Natural killer cell (primary cell): ENCODE results near the gene FGD4. TPM values are rescaled to one million over a fixed set of nuclear protein-coding genes. Genes with fewer than 3 reads are reported as not detected.

Experiments used
- ATAC-seq, 3 donors: fragments of 150-1000 bp in 2 of 3; fragments of 200-7000 bp in 1 of 3; cut with Tn5 transposase; 1 replicate in 1 of 3; 2 replicates in 2 of 3; pipeline ENCODE4 v1.10.0; 2021; ENCODE audit warnings: mild to moderate bottlenecking in 2 of 3, moderate library complexity in 2 of 3
- DNase-seq, 2 donors: peaks; one replicate each; pipeline versions ENCODE4 v3.0.0 to v3.0.0-alpha.2; 2013 to 2021; ENCODE audit warnings: mixed read lengths in 1 of 2
- H3K27ac ChIP-seq: one replicate; pipeline ENCODE4 v1.5.1; 2013; ENCODE audit warnings: mild to moderate bottlenecking, low read length
- H3K27me3 ChIP-seq: one replicate; pipeline ENCODE4 v1.6.1; 2013; ENCODE audit warnings: low read length; ENCODE audit not compliant: control insufficient read depth, insufficient read depth
- H3K36me3 ChIP-seq: one replicate; pipeline ENCODE4 v1.6.1; 2013; ENCODE audit warnings: low read length; ENCODE audit not compliant: control insufficient read depth, insufficient read depth
- H3K4me1 ChIP-seq: one replicate; pipeline ENCODE4 v1.6.1; 2013; ENCODE audit warnings: low read length; ENCODE audit not compliant: control insufficient read depth, insufficient read depth
- H3K4me3 ChIP-seq: one replicate; pipeline ENCODE4 v1.5.1; 2013; ENCODE audit warnings: low read length
- H3K9me3 ChIP-seq: one replicate; pipeline ENCODE4 v1.6.1; 2013; ENCODE audit warnings: low read length; ENCODE audit not compliant: control insufficient read depth, insufficient read depth
- H3K27ac Mint-ChIP-seq, 2 donors: one replicate each; pipeline ENCODE4 v1.8.0; 2022; ENCODE audit warnings: mild to moderate bottlenecking in 2 of 2, mixed read lengths in 2 of 2, moderate library complexity in 1 of 2
- H3K27me3 Mint-ChIP-seq, 2 donors: one replicate each; pipeline ENCODE4 v1.8.0; 2022; ENCODE audit warnings: low read depth in 2 of 2, mixed read lengths in 2 of 2
- H3K36me3 Mint-ChIP-seq: one replicate; pipeline ENCODE4 v1.8.0; 2022; ENCODE audit warnings: mixed read lengths
- H3K4me1 Mint-ChIP-seq, 2 donors: one replicate each; pipeline ENCODE4 v1.8.0; 2022; ENCODE audit warnings: mixed read lengths in 2 of 2
- H3K4me3 Mint-ChIP-seq: one replicate; pipeline ENCODE4 v1.8.0; 2022; ENCODE audit warnings: mild to moderate bottlenecking, moderate library complexity, mixed read lengths
- H3K9me3 Mint-ChIP-seq, 2 donors: one replicate each; pipeline ENCODE4 v1.8.0; 2022; ENCODE audit warnings: mixed read lengths in 2 of 2
- WGBS: methylation state at CpG from one replicate; pipeline ENCODE4 v1.1.7; 2013; ENCODE audit warnings: missing lambda C conversion rate; ENCODE audit not compliant: insufficient coverage; 5-methylcytosine and 5-hydroxymethylcytosine counted together
- intact Hi-C: fragments of 100-400 bp; cut with micrococcal nuclease; formaldehyde crosslinking; loops from one replicate; pipeline ENCODE4 v1.14.2; 2022
- total RNA-seq, 4 donors: library from RNA; stranded (reverse); fragments of 120-200 nt in 1 of 4; gene quantifications; one replicate each; pipeline versions ENCODE4 v1.2.3 to v1.2.4, GENCODE V29; 2013 to 2022
- TF ChIP-seq, protein P1 (sequence below): fragments of 200-600 bp; IDR thresholded peaks from one replicate; pipeline ENCODE4 v1.8.0; 2022; ENCODE audit warnings: antibody characterized with exemption

FGD4 gene
- total RNA-seq, 3 donors from 2014 or later (not counting 1 experiment from before 2014, with no cell fraction given) = 0.68 to 3.5 (median 2.1) TPM

DNA sequence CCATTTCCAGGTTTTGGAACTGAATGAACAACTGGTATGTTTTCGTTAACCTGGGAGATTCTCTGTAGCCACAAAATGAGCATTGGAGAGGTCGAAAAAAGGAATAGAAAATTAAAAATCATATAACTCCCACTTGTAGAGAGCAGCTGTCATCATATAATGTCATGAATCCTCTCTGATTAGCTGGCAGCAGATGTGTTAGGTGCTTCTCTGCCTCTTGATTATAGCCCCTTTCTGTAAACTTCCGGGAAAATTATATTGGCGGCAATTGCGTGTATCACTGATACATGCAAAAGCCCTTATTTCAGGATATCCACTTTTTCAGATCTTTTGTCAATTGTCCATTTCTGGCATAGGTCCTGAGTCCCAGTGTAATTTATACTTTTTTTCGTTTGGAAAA lies 31.7 kb downstream of the FGD4 start:
- Mint-ChIP-seq H3K4me1 (no peaks in the 10 kb centered on the region), H3K4me3 (no peak overlapping the region), H3K36me3 (peaks cover 7% of the 10 kb centered on the region), H3K27ac (no peak overlapping the region), H3K9me3 (peaks cover 5 to 7% of the 10 kb centered on the region in 2 donors), H3K27me3 (peaks cover 6 to 35% of the 10 kb centered on the region in 2 donors)
- ATAC-seq = no peak
- Histone ChIP-seq H3K4me1 (no peaks in the 10 kb centered on the region), H3K36me3 (no peaks in the 10 kb centered on the region), H3K9me3 (no peaks in the 10 kb centered on the region), H3K27ac (no peak overlapping the region), H3K27me3 (no peaks in the 10 kb centered on the region), H3K4me3 (no peak overlapping the region)
- 92% methylated on average over 6 of the region's 6 CpGs for WGBS
- DNase-seq = no peak
- intact Hi-C loops = no loop called here
- TF ChIP-seq, protein P1, sequence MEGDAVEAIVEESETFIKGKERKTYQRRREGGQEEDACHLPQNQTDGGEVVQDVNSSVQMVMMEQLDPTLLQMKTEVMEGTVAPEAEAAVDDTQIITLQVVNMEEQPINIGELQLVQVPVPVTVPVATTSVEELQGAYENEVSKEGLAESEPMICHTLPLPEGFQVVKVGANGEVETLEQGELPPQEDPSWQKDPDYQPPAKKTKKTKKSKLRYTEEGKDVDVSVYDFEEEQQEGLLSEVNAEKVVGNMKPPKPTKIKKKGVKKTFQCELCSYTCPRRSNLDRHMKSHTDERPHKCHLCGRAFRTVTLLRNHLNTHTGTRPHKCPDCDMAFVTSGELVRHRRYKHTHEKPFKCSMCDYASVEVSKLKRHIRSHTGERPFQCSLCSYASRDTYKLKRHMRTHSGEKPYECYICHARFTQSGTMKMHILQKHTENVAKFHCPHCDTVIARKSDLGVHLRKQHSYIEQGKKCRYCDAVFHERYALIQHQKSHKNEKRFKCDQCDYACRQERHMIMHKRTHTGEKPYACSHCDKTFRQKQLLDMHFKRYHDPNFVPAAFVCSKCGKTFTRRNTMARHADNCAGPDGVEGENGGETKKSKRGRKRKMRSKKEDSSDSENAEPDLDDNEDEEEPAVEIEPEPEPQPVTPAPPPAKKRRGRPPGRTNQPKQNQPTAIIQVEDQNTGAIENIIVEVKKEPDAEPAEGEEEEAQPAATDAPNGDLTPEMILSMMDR = no peak

DNA sequence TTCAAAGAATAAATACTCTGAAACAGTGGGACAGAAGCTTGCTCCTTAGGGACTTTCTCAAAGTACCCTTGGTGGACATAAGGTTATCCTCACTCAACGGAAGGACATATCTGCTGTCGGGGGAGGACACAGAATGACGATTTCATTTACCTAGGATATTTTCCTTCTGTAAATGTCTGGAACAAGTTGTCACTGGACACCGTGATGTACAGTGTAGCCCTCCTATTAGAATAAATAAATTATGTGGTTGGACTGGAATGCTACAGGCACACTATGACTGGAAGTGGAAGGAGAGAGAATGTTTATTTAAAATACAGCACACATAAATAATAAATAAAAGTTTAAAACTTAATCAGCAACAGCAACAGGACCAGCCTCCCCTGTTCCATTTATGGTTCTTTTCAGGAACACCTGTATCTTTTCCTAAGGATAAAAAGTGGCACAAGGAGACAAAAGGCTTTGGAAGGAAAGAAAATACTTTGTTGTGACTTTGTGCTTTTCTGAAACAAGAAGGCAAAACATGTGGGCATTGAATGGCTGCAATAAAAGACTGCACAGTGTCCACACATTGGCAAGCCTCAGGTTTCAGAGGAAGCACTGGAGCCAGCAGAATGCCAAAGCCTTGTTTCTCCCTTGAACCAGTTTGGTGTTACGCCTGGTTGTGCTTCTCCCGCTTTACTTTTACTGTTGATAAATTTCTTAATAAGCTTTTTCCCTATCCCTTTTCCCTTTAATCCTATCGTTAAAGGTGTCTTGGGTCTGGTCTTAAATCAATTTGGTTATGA lies 36.8 kb downstream of the FGD4 start:
- 97% methylated on average over 5 of the region's 7 CpGs for WGBS
- H3K4me3 Mint-ChIP-seq = no peak overlapping the region
- DNase-seq = no peak
- TF ChIP-seq, protein P1 = no peak
- H3K27ac Mint-ChIP-seq = no peak overlapping the region
- Histone ChIP-seq H3K4me1 (no peaks in the 10 kb centered on the region), H3K4me3 (no peak overlapping the region), H3K27ac (no peak overlapping the region), H3K9me3 (no peaks in the 10 kb centered on the region), H3K36me3 (no peaks in the 10 kb centered on the region), H3K27me3 (no peaks in the 10 kb centered on the region)
- no peaks in the 10 kb centered on the region for H3K9me3 Mint-ChIP-seq
- peaks cover 0 to 14% of the 10 kb centered on the region in 2 donors for H3K27me3 Mint-ChIP-seq
- H3K4me1 Mint-ChIP-seq = no peaks in the 10 kb centered on the region
- intact Hi-C loops = no loop called here
- no peaks in the 10 kb centered on the region for H3K36me3 Mint-ChIP-seq
- no peak for ATAC-seq

DNA sequence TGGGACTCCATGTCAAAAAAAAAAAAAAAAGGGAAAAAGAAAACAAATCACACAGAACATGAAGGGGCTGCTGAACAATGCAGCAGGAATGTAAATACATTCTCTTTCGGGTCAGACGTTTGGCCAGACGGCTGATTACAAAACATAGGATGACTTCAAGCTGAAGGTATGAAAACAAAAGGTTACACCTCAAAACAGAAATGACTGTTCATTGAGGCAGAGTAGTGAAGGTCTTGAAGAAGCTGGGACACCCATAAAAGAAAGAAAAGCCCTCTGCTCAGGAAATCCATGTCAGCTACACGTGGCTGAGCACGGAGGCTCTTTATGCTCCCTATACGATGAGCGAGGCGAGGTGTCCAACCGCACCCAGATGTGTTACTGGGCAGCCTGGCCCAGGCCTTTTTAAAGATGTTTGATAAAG lies 37.7 kb downstream of the FGD4 start:
- ATAC-seq (no peak), DNase-seq (no peak)
- TF ChIP-seq, protein P1 = no peak
- Mint-ChIP-seq H3K36me3 (no peaks in the 10 kb centered on the region), H3K27me3 (peaks cover 0 to 10% of the 10 kb centered on the region in 2 donors), H3K4me1 (no peaks in the 10 kb centered on the region), H3K27ac (no peak overlapping the region), H3K9me3 (no peaks in the 10 kb centered on the region), H3K4me3 (no peak overlapping the region)
- Histone ChIP-seq H3K36me3 (no peaks in the 10 kb centered on the region), H3K27ac (no peak overlapping the region), H3K4me1 (no peaks in the 10 kb centered on the region), H3K4me3 (no peak overlapping the region), H3K27me3 (no peaks in the 10 kb centered on the region), H3K9me3 (no peaks in the 10 kb centered on the region)
- WGBS = 92% methylated on average over 9 of the region's 9 CpGs
- intact Hi-C loops = no loop called here
